ENCODE measurements around the gene HS3ST5.
"Not testable (repeated sequence)": the region's sequence is repeated elsewhere in the genome, so short reads cannot be mapped to it uniquely, and the experiment has no call there.

HS3ST5 gene

GRCh38 chr6:114151064-114151690 lies 191.6 kb downstream of the HS3ST5 start:
- H3K4me3 ChIP-seq (ENCODE audit: insufficient read depth, low read length, poor library complexity, severe bottlenecking), result no peak overlapping the region
- no peaks in the 10 kb centered on the region for H3K36me3 ChIP-seq (ENCODE audit: low read length)
- H4K20me1 ChIP-seq (ENCODE audit: low read depth, low read length), result no peaks in the 10 kb centered on the region
- H3K9me3 ChIP-seq (ENCODE audit: insufficient read depth, low read length), result no peaks in the 10 kb centered on the region
- no peaks in the 10 kb centered on the region for H3K9me2 ChIP-seq (replicated peaks; ENCODE audit: insufficient read depth, low read length)
- H3K79me2 ChIP-seq (ENCODE audit: insufficient read depth, low read length), result no peaks in the 10 kb centered on the region
- H2AFZ ChIP-seq (ENCODE audit: low read depth, low read length, severe bottlenecking), result no peak overlapping the region
- H3F3A ChIP-seq (ENCODE audit: insufficient read depth), result no peaks in the 10 kb centered on the region
- H3K27ac ChIP-seq (ENCODE audit: low read depth, low read length), result no peak overlapping the region
- no peaks in the 10 kb centered on the region for H3K27me3 ChIP-seq (ENCODE audit: low read length)
- no peak overlapping the region for H3K4me2 ChIP-seq (ENCODE audit: low read depth, low read length, poor library complexity, severe bottlenecking)
- TF ChIP-seq, protein P1, sequence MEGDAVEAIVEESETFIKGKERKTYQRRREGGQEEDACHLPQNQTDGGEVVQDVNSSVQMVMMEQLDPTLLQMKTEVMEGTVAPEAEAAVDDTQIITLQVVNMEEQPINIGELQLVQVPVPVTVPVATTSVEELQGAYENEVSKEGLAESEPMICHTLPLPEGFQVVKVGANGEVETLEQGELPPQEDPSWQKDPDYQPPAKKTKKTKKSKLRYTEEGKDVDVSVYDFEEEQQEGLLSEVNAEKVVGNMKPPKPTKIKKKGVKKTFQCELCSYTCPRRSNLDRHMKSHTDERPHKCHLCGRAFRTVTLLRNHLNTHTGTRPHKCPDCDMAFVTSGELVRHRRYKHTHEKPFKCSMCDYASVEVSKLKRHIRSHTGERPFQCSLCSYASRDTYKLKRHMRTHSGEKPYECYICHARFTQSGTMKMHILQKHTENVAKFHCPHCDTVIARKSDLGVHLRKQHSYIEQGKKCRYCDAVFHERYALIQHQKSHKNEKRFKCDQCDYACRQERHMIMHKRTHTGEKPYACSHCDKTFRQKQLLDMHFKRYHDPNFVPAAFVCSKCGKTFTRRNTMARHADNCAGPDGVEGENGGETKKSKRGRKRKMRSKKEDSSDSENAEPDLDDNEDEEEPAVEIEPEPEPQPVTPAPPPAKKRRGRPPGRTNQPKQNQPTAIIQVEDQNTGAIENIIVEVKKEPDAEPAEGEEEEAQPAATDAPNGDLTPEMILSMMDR (IDR thresholded peaks at IDR 0.05; ENCODE audit: insufficient read depth, low read length, poor library complexity, severe bottlenecking), result no peak
- no peak for TF ChIP-seq EZH2phosphoT487 (conservative IDR thresholded peaks at IDR 0.05; ENCODE audit: low read length)
- no peak overlapping the region for H3K9ac ChIP-seq (ENCODE audit: low read length)

GRCh38 chr6:114149182-114149581 lies 193.6 kb downstream of the HS3ST5 start:
- H3K4me3 ChIP-seq (ENCODE audit: insufficient read depth, low read length, poor library complexity, severe bottlenecking); H3K27ac ChIP-seq (ENCODE audit: low read depth, low read length); H4K20me1 ChIP-seq (ENCODE audit: low read depth, low read length); H3K9me2 ChIP-seq (replicated peaks; ENCODE audit: insufficient read depth, low read length); H3K9ac ChIP-seq (ENCODE audit: low read length); H3K36me3 ChIP-seq (ENCODE audit: low read length); H2AFZ ChIP-seq (ENCODE audit: low read depth, low read length, severe bottlenecking); H3F3A ChIP-seq (ENCODE audit: insufficient read depth); H3K79me2 ChIP-seq (ENCODE audit: insufficient read depth, low read length); H3K27me3 ChIP-seq (ENCODE audit: low read length); H3K4me2 ChIP-seq (ENCODE audit: low read depth, low read length, poor library complexity, severe bottlenecking); H3K9me3 ChIP-seq (ENCODE audit: insufficient read depth, low read length): not testable (repeated sequence)

DNA sequence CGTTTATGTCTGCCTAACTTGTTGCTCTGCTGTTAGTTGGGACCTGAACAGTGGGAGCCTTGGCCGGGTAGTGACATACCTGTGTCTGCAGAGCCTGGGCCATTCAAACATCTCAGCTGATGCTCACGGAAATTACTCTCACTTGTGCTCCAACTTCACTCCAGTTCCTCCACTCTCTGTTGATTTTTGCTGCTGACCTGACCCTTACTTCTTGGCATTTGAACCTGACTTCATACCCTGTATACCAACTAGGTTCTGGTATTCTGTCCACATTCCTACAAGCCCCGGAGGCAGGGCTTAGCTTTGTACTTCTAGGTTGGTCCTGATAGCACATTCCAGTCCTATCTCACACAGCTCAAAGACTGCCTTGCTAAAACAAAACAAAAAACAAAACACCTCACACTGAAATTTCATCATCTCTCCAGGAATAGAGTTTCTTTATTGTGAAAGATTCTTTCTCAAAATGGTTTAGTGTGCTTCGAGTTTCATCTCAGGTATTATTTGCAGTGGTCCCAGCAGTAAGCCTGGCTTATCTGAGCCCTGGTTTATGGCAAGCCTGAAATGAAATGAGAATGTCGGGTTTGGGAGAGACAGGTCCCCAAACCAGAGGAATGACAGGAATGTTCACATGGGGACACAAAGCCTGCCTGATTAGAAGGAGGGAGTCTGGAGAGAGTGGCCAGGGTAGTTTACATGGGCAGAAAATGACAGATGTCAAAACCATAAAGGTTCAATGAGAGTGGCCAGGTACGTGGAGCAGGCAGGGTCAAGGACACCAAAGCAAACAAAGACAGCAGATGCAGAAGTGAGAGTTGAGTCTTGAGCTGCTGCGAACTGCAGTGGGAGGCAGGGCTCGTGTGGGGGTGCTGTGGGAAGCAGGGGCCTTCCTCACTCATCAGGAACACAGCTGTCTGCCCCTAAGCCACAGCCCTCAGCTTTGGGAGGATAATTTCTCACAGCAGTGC lies 197.7 kb downstream of the HS3ST5 start:
- H4K20me1 ChIP-seq (ENCODE audit: low read depth, low read length), result no peaks in the 10 kb centered on the region
- H3K27me3 ChIP-seq (ENCODE audit: low read length), result no peaks in the 10 kb centered on the region
- no peaks in the 10 kb centered on the region for H3K36me3 ChIP-seq (ENCODE audit: low read length)
- no peaks in the 10 kb centered on the region for H3F3A ChIP-seq (ENCODE audit: insufficient read depth)
- no peak overlapping the region for H3K9ac ChIP-seq (ENCODE audit: low read length)
- H2AFZ ChIP-seq (ENCODE audit: low read depth, low read length, severe bottlenecking), result no peak overlapping the region
- no peaks in the 10 kb centered on the region for H3K9me2 ChIP-seq (replicated peaks; ENCODE audit: insufficient read depth, low read length)
- no peaks in the 10 kb centered on the region for H3K79me2 ChIP-seq (ENCODE audit: insufficient read depth, low read length)
- H3K4me2 ChIP-seq (ENCODE audit: low read depth, low read length, poor library complexity, severe bottlenecking), result no peak overlapping the region
- no peak overlapping the region for H3K4me3 ChIP-seq (ENCODE audit: insufficient read depth, low read length, poor library complexity, severe bottlenecking)
- TF ChIP-seq, protein P1 (IDR thresholded peaks at IDR 0.05; ENCODE audit: insufficient read depth, low read length, poor library complexity, severe bottlenecking), result no peak
- no peak for TF ChIP-seq EZH2phosphoT487 (conservative IDR thresholded peaks at IDR 0.05; ENCODE audit: low read length)
- H3K9me3 ChIP-seq (ENCODE audit: insufficient read depth, low read length), result no peaks in the 10 kb centered on the region
- no peak overlapping the region for H3K27ac ChIP-seq (ENCODE audit: low read depth, low read length)

- Histone ChIP-seq H3K79me2 (ENCODE audit: insufficient read depth, low read length) (no peaks in the 10 kb centered on the region), H3K9me2 (replicated peaks; ENCODE audit: insufficient read depth, low read length) (no peaks in the 10 kb centered on the region), H3K27me3 (ENCODE audit: low read length) (no peaks in the 10 kb centered on the region), H2AFZ (ENCODE audit: low read depth, low read length, severe bottlenecking) (no peak overlapping the region), H3K36me3 (ENCODE audit: low read length) (no peaks in the 10 kb centered on the region), H3K9me3 (ENCODE audit: insufficient read depth, low read length) (no peaks in the 10 kb centered on the region), H3K27ac (ENCODE audit: low read depth, low read length) (no peak overlapping the region), H3K4me2 (ENCODE audit: low read depth, low read length, poor library complexity, severe bottlenecking) (no peak overlapping the region), H3K9ac (ENCODE audit: low read length) (no peak overlapping the region), H3K4me3 (ENCODE audit: insufficient read depth, low read length, poor library complexity, severe bottlenecking) (no peak overlapping the region), H4K20me1 (ENCODE audit: low read depth, low read length) (no peaks in the 10 kb centered on the region), H3F3A (ENCODE audit: insufficient read depth) (no peaks in the 10 kb centered on the region)
- no peak for TF ChIP-seq EZH2phosphoT487 (conservative IDR thresholded peaks at IDR 0.05; ENCODE audit: low read length)
- TF ChIP-seq, protein P1 (IDR thresholded peaks at IDR 0.05; ENCODE audit: insufficient read depth, low read length, poor library complexity, severe bottlenecking), result no peak
Observed at GRCh38 chr6:114142258-114142657, 200.6 kb downstream of the HS3ST5 start.

Data from SU-DHL-6 (cell line).